Upper lobe of left lung (tissue), 4 donors: ENCODE measurements around the gene MUC5AC.

Experiments used
- POLR2A ChIP-seq, 4 donors: fragments of 450-650 bp; IDR thresholded peaks; one replicate each; pipeline ENCODE4 v1.5.1; 2016 to 2017; ENCODE audit warnings: antibody characterized with exemption in 4 of 4, mild to moderate bottlenecking in 2 of 4
- TF ChIP-seq, protein P1 (sequence below), 6 experiments: fragments of 450-650 bp in 4 of 6; fragments of 200-600 bp in 2 of 6; sonication (generic) in 2 of 6; IDR thresholded peaks; one replicate each; pipeline ENCODE4 v1.5.1; 2016 to 2019; ENCODE audit warnings: antibody characterized with exemption in 6 of 6

DNA sequence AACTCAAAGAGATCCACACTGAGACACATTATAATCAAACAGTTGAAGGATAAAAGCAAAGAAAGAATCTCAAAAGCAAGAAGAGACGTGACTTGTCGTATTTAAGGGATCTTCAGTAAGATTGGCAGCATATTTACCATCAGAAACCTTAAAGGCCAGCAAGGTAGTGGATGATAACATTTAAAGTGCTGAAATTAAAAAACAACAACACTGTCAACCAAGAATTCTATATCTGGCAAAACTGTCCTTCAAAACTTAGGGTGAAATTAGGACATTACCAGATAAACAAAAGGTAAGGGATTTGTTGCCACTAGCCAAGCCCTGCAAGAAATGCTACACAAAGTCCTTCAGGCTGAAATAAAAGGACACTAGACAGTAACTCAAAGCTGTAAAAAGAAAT, 54.1 kb downstream of the MUC5AC start:
- TF ChIP-seq POLR2A (IDR thresholded peaks at IDR 0.05), result no peak
- TF ChIP-seq, protein P1, sequence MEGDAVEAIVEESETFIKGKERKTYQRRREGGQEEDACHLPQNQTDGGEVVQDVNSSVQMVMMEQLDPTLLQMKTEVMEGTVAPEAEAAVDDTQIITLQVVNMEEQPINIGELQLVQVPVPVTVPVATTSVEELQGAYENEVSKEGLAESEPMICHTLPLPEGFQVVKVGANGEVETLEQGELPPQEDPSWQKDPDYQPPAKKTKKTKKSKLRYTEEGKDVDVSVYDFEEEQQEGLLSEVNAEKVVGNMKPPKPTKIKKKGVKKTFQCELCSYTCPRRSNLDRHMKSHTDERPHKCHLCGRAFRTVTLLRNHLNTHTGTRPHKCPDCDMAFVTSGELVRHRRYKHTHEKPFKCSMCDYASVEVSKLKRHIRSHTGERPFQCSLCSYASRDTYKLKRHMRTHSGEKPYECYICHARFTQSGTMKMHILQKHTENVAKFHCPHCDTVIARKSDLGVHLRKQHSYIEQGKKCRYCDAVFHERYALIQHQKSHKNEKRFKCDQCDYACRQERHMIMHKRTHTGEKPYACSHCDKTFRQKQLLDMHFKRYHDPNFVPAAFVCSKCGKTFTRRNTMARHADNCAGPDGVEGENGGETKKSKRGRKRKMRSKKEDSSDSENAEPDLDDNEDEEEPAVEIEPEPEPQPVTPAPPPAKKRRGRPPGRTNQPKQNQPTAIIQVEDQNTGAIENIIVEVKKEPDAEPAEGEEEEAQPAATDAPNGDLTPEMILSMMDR (IDR thresholded peaks at IDR 0.05), result no peak
